GM08714 (cell line): ENCODE data around the gene TBC1D24.
A peak's percentile ranks its signal among the peaks of the same experiment; 100 is the strongest.
"Not testable (repeated sequence)": the region's sequence is repeated elsewhere in the genome, so short reads cannot be mapped to it uniquely, and the experiment has no call there.

Experiments used
- H3K4me3 ChIP-seq: fragments of 200-500 bp; sonication (Bioruptor generic); 2 replicates; pipeline ENCODE4 v1.5.1; 2014; ENCODE audit warnings: mild to moderate bottlenecking, low read length, inconsistent platforms
- ZNF274 ChIP-seq: IDR thresholded peaks from 2 replicates; pipeline ENCODE4 v1.6.1; 2012; ENCODE audit warnings: mild to moderate bottlenecking, low read depth, low read length

The TBC1D24 gene

DNA sequence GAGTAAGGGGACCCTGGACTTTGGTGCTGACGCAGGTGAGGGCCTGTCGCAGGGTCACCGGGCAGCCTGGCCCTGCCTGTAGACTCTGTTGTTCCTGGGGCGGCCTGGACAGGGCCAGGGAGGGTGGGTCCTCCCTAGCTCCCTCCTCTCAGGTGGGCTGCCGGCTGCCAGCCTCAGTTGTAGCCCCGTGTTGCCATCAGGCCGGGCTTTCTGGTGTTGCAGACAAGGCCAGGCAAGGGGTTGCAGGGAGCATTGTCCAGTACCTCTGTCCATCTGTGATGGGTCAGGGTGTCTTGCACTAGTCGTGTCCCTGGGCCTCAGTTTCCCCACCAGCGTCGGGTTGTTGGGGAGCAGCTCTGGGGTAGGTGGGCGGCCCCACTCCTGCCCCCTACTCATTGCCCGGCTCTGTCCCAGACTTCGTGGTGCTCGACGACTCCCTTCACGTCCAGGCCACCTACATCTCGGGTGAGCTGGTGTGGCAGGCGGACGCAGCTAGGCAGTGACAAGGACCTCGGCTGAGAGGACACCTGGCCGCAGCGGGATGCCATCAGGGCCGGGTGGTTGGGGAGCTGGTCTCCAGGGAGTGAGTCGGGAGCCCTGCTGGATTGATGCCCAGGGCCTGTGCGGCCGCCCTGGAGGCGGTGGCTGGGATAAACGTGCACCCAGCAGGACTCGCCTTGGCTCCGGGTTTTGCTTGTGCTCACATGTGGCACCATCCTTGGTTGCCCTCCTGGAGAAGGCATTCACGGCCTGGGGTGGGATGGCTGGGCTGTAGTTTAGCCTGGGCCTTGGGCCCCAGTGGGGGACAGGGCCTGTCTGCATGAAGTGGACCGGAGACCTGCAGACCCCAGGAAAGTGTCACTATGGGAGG, 54.4 kb downstream of the TBC1D24 start:
- TF ChIP-seq ZNF274: no peak
- H3K4me3 ChIP-seq: no peak overlapping the region

- no peak for TF ChIP-seq ZNF274
- H3K4me3 ChIP-seq: no peak overlapping the region
Measured at GRCh38 chr16:2529961-2530628, 55.2 kb downstream of the TBC1D24 start.

DNA sequence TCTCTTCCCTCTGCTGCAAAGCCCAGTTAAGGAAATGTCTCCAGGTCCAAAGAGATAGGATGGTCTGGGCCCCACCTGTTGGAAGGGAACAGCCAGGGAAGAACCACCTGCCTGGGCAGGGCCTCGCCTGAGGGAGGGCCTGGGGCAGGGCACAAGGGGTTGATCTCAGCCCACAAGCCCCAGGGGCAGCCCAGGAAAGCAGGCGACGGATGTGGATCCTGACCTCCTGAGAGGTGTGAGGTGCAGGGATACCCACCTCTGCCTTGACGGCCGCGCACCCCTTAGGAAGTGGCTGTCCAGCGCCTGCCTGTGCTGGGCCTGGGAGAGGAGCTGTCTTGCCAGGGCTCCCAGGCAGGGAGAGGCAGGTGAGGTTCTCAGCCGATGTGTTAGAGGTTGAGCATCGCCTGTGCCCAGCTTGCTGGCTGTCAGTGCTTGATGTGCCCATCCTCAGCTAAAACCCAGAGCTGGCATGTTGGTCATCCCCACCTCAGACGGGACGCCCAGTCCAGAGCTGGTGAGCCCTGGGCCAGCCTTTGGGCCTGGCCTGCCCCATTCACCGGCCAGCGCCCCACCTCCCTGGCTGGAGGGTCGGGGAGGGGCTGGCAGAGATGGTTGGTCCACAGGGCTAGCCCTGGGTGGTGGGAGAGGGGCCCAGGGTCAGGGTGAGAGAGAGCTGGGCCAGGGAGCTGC, 55.8 kb downstream of the TBC1D24 start:
- TF ChIP-seq ZNF274: no peak
- no peak overlapping the region for H3K4me3 ChIP-seq

- no peak for TF ChIP-seq ZNF274
- H3K4me3 ChIP-seq: peak within 1 kb of the TSS; percentile 55
Measured at GRCh38 chr16:2531371-2531695, 56.4 kb downstream of the TBC1D24 start, which contains the start of gene CEMP1. CEMP1 (minus strand) TSS chr16:2531408; CDS start chr16:2531073, 335 bp downstream.

GRCh38 chr16:2531696-2532493, 57.0 kb downstream of the TBC1D24 start:
- no peak for TF ChIP-seq ZNF274
- H3K4me3 ChIP-seq: peak overlapping the region; percentile 55

DNA sequence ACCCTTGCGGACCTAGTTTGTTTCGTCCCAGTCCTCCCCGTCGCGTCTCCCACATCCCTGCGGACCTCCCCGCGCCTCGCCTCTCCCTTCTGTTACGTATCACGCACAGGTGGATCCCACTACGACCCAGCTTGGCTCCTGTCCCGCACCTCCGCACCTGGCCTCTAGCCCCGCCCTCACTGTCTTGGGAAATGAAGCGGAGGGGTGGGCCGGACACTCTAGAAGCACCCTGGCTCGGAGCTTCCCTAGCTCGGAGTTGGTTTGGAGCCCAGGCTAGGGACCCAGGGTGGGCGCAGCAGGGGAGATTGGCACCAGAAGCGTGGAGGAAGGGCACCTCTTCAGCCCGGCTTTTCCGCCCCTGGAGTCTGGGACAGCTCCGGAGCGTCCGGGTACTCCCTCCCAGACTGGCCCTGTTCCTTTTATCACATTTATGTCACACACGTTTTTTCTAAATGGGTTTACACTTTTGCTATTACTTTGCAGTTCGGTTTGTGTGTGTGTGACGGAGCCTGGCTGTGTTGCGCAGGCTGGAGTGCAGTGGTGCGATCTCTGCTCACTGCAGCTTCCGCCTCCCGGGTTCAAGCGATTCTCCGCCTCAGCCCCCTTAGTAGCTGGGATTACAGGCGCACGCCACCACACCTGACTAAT, 57.7 kb downstream of the TBC1D24 start:
- peak overlapping the region; percentile 55 for H3K4me3 ChIP-seq
- TF ChIP-seq ZNF274: no peak

- H3K4me3 ChIP-seq: peak overlapping the region; percentile 55; the same call in 1 of the 2 replicates
Measured at GRCh38 chr16:2533142-2533755, 58.3 kb downstream of the TBC1D24 start.

DNA sequence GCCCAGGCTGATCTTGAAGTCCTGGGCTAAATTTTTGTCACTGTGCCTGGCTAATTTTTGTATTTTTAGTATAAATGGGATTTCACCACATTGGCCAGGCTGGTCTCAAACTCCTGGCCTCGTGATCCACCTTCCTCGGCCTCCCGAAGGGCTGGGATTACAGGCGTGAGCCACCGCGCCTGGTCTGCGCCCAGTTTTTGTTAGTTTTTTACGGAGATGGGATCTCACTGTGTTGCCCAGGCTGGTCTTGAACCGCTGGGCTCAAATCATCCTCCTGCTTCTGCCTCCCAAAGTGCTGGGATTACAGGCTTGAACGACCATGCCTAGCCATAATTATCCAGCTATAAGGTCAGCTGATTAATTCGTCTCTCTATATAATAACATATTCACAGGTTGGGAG, 59.0 kb downstream of the TBC1D24 start:
- no peak overlapping the region for H3K4me3 ChIP-seq
- TF ChIP-seq ZNF274: no peak

- not testable (repeated sequence) for H3K4me3 ChIP-seq
Measured at GRCh38 chr16:2534335-2534734, 59.4 kb downstream of the TBC1D24 start.

GRCh38 chr16:2535625-2536013, 60.7 kb downstream of the TBC1D24 start:
- H3K4me3 ChIP-seq: no peak overlapping the region
- TF ChIP-seq ZNF274: no peak

- TF ChIP-seq ZNF274: no peak
- peak within 1 kb of the TSS; percentile 79 for H3K4me3 ChIP-seq
Measured at GRCh38 chr16:2537451-2538379, 62.8 kb downstream of the TBC1D24 start, which contains the start of gene PDPK1. PDPK1 (plus strand) TSS chr16:2538021; CDS start chr16:2538113, 92 bp downstream.

- H3K4me3 ChIP-seq: peak overlapping the region; percentile 77; the same call in 1 of the 2 replicates
Measured at GRCh38 chr16:2539192-2539844, 64.4 kb downstream of the TBC1D24 start.

- not testable (repeated sequence) for H3K4me3 ChIP-seq
Measured at GRCh38 chr16:2539845-2540458, 65.0 kb downstream of the TBC1D24 start.

DNA sequence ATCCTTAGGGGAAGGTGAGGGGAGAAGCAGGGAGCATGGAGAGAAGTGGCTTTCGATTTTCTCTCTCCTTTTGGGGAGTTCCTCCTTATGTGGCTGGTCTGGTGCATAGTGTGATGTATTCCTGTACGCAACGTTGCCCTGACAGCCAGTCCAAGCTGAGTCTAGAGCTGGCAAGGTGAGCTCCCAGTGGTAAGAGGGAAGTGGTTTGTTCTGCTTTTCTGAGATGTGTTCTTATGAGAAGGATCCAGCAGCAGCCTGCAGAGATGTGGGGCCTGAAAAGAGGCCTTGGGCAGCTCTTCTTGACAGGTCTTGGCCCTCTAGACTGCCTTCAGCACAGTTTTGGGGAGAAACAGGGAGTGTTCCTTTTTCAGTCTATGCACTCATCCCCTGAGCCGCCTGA, 66.0 kb downstream of the TBC1D24 start:
- H3K4me3 ChIP-seq: not testable (repeated sequence)

GRCh38 chr16:2541409-2541808, 66.5 kb downstream of the TBC1D24 start:
- H3K4me3 ChIP-seq: not testable (repeated sequence)

- not testable (repeated sequence) for H3K4me3 ChIP-seq
Measured at GRCh38 chr16:2543771-2544170, 68.8 kb downstream of the TBC1D24 start.
